IPS-NIHi11 (cell line): ENCODE data around the gene DENND4B.
"Not testable (repeated sequence)": the region's sequence is repeated elsewhere in the genome, so short reads cannot be mapped to it uniquely, and the experiment has no call there.

Experiments used
- DNase-seq: peaks from one replicate; pipeline ENCODE4 v3.0.0; 2012; ENCODE audit warnings: mixed read lengths, low spot score

Gene DENND4B

GRCh38 chr1:153926405-153926804 is 20.1 kb downstream of the DENND4B start:
- DNase-seq: no peak

DNA sequence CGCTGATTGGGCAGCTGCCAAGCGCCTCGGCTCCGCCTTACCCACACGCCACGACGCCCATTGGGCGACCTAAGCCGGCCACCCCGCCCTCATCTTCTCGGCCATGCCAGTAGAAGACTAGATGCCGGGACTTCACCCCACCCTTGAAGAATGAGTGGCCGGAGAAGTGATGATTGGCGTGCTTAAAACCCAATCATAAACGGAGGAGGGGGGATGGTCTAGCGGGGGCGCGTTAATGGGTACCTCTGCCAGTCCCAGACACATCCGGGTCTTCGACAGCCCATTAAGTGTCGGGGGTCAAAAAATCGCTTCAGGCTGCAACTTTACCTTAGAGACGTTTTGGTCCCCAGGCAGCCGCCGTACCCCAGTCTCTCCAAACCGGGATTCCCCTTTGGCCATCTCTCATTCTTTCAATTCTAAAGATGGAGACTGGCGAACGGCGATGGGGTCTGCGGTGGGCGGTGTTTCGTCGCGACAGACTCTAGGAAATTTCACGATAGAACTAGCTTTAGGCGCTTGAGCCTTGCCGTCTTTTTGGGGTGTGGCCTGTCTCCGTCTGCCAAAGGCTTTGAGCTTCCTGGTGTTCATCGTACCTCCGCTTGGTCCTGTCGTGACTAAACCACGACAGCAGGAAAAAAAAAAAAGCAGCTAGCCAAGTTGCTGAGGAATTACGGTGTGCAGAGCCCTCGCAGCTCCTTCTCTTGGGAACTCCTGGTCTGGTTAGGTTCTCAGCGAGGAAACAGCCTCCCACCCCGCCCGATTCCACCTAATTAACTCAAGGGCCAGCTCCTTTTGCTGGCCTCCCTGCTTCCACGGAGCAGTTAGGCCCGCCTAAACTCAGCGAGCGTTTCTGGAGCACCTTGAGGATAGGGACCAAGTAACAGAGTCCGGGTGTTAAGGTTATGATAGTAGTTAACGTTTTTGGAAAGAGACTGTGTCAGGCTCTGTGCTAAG is 23.3 kb downstream of the DENND4B start, which contains the start of gene GATAD2B:
Gene GATAD2B (minus strand): TSS at position 1 of the 954 bp plus-strand sequence. CDS start 94,625 bp downstream, outside the sequence.
- DNase-seq: peak; percentile 95

- DNase-seq: peak; percentile 79
Observed at GRCh38 chr1:153922076-153922971, 24.2 kb downstream of the DENND4B start.

DNA sequence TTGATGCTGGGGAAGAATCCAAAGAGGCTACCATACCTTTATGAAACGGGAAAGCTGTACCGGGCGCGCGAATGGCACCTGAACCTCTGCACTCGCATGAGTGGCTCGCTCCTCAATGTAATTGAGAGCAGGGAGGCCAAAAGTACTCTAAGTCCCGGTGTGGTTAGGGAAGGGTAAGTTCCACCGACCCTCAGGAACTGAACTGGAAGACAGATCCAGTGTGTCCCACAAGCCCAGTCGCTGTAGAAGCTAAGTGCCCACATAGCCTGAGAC is 24.8 kb downstream of the DENND4B start:
- no peak for DNase-seq

GRCh38 chr1:153921080-153921802 is 25.3 kb downstream of the DENND4B start:
- no peak for DNase-seq

DNA sequence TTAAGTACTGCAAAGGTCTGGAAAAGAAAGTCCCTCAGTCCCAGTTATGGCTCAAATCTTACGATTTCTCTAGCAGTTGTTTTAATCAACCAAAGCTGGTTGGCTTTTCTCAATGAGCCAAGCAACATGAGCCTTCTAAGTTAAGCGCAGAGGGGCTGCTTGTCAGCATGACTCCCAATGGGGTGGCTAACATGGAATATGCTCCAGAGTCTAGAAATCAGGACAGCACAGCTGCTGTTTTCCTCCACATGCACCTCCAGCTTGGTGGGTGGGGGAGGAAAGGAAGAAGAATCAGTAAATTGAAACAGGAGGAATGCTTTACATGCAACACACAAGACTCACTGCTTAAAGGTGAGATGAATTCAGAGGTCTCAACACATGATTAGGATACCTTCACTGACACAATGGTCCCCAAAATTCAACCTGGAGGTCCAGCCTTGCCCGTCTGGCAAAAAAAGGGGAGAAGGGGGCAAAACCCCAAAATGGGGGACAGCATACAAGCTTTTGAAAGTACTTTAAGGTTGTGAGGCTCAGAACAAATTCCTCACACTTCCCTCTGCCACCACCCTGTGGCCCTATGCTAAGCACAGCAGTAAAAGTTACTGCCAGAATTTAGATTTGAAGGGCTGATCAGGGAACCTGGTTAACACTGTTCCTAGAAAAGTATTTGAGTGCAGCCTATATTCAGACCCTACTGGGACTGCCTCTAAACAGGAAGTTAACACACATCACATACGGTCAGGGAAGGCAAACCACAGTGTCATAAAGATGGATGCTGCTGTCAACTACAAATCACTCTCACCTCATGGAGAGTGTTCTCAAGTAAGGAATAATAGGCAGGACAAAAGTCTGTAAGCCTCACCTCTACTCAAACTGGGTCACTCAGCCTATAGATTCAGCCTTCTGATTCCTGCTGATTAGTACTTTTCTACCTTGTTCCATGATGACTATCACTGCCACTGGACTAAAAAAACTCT is 26.4 kb downstream of the DENND4B start:
- no peak for DNase-seq

GRCh38 chr1:153916297-153916696 is 30.2 kb downstream of the DENND4B start:
- DNase-seq: no peak

DNA sequence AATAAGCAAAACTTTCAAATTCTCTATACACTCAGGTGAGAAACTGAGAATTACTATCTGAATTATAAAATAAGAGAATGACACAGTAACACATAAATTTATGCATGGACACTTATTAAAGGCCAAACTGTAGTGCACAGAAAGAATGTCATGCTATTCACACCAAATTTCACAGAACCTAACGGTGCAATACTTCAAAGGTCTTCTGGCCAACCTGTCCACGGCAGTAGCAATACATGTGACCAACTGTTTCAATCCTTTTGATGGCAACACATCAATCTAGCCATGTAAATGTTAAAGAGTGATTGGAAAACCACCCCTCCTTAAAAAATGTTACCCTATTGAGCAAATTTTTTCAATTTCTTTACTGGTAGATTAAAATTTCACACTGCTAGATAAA is 34.2 kb downstream of the DENND4B start:
- no peak for DNase-seq

GRCh38 chr1:153910560-153910959 is 36.0 kb downstream of the DENND4B start:
- not testable (repeated sequence) for DNase-seq

DNA sequence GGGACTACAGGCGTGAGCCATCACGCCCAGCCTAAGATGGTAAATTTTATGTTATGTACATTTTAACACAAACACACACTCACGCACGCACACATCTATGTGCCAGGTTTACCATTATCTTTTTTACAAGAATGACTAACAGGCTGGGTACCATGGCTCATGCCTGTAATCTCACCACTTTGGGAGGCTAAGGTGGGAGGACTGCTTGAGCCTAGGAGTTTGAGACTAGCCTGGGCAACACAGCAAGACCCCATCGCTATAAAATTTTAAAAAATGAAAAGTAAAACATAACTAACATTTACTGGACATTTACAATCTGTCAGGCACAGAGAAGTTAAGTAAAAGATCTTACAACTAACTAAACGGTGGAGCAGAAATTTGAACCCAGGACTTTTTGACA is 38.4 kb downstream of the DENND4B start:
- no peak for DNase-seq

GRCh38 chr1:153907134-153907533 is 39.4 kb downstream of the DENND4B start:
- no peak for DNase-seq

GRCh38 chr1:153906396-153906795 is 40.1 kb downstream of the DENND4B start:
- no peak for DNase-seq

DNA sequence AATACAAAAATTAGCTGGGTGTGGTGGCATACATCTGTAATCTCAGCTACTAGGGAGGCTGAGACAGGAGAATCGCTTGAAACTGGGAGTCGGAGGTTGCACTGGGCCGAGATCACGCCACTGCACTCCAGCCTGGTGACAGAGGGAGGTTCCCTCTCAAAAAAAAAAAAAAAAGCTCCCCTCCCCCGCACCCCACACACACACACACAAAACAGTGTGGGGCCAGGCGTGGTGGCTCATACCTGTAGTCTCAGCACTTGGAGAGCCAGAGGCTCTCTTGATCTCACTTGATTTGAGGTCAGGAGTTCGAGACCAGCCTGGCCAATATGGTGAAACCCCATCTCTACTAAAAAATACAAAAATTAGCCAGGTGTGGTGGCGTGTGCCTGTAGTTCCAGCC is 40.6 kb downstream of the DENND4B start:
- not testable (repeated sequence) for DNase-seq

DNA sequence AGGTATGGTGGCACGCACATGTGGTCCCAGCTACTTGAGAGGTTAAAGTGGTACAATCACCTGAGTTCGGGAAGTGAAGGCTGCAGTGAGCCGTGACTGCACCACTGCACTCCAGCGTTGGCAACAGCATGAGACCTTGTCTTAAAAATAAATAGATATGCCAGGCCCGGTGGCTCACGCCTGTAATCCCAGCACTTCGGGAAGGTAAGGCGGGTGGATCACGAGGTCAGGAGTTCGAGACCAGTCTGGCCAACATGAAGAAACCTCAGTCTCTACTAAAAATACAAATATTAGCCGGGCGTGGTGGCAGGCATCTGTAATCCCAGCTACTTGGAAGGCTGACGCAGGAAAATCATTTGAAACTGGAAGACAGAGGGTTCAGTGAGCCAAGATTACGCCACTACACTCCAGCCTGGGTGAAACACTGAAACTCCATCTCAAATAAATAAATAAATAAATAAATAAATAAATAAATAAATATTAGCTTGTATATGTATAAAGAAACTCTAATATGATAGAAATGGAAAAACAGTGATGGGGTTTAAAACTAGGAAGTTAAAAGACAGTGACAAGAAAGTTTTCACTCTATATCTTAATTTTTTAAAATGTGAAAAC is 42.6 kb downstream of the DENND4B start:
- no peak for DNase-seq

DNA sequence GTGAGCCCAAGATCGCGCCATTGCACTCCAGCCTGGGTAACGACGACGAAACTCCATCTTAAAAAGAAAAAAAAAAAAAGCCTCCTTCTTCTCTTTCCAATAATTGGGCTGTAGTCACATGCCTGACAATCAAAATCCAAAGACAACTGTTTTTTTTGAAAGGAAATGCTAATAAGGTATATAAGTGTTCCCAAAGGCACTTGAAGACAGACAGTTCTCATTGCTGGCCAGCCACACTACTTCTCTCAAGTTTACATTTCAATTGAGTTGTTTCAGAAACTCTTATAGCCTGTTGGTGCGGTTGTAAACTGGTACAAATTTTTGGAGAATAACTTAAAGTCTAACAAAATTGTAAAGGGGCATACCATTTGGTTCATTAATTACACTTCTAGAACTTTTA is 47.0 kb downstream of the DENND4B start:
- no peak for DNase-seq

DNA sequence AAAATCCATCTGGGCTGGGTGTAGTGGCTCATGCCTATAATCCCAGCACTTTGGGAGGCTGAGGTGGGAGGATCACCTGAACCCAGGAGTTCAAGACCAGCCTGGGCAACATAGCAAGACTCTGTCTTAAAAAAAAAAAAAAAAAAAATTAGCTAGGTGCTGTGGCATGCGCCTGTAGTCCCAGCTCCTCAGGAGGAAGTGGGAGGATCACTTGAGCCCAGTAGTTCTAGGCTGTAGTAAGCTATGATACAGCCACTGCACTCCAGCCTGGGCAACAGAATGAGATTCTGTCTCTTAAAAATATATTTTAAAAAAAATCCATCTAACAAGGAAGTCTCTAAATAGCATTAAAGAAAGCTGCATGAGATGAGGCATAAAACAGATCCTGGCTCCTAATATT is 50.7 kb downstream of the DENND4B start:
- DNase-seq: not testable (repeated sequence)

DNA sequence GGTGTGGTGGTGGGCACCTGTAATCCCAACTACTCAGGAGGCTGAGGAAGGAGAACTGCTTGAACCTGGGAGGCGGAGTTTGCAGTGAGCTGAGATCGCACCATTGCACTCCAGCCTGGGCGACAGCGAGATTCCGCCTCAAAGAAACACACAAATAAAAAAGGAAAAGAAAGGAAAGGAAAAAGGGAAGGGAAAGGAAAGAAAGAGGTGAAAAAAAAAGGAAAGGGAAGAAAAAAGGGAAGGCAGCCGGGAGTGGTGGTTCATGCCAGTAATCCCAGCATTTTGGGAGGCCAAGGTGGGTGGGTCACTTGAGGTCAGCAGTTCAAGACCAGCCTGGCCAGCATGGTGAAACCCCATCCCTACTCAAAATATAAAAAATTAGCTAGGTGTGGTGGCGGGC is 55.5 kb downstream of the DENND4B start:
- DNase-seq: not testable (repeated sequence)

GRCh38 chr1:153888533-153888932 is 58.0 kb downstream of the DENND4B start:
- DNase-seq: no peak

DNA sequence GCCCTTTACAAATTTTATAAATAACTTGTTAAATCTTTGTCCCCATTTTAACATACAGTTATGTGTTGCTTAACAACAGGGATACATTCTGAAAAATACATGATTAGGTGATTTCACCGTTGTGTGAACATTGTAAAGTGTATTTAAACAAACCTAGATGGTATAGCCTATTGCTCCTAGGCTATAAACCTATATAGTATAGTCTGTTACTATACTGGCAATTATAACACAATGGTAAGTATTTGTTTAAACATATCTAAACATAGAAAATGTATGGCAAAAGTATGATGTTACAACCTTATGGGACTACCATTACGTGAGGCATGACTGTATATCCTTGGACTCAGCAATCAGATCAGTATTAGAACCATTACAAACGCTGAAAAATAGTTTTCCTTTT is 60.4 kb downstream of the DENND4B start:
- DNase-seq: no peak

DNA sequence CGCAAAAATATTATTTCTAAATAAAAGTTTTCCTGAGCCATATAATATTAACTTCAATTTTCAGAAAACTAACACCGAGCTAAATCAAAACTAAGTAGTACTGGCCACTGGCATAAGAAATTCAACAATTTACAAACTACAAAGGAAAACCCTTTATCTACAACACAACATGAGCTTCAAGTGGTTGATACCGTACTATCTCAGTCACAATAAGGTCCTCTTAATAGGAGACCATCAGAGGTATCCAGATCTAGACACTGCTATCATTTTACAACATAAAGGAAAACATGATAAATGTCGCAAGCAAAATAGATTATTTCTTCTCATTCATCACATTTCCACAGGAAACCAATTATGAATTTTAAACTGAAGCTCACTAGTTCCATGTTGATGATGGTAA is 63.3 kb downstream of the DENND4B start:
- DNase-seq: no peak
